ENCODE measurements around the gene GALNT9. TPM values are rescaled to one million over a fixed set of nuclear protein-coding genes. Genes with fewer than 3 reads are reported as not detected.

The GALNT9 gene
- total RNA-seq, 1 donor from 2014 or later = 2.1 TPM

DNA sequence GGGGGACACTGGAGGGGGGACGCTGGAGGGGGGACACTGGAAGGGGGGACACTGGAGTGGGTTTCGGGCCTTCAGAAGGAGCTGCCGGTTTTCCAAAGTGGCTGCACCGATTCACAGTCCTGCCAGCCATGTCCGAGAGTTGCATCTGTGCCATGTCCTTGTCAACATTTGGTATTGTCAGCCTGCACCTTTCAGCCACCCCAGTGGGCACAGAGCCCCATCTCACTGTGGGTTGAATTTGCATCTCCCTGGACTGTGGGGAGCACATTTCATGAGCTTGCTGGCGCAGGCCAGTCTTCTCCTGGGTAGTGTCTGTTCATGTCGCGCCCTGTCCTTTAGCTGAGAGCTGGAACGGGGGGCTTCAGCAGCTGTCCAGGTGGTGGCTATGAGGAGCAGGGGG, 72.7 kb downstream of the GALNT9 start:
- no peak overlapping the region for H3K9ac ChIP-seq (ENCODE audit: low read length)
- H3K36me3 ChIP-seq (ENCODE audit: insufficient read depth, low read length) = no peaks in the 10 kb centered on the region
- H3K27me3 ChIP-seq (ENCODE audit: insufficient read depth, low read length) = no peaks in the 10 kb centered on the region
- Mint-ChIP-seq H3K9me3 (ENCODE audit: unreplicated experiment) (no peaks in the 10 kb centered on the region), H3K27ac (ENCODE audit: unreplicated experiment) (no peak overlapping the region), H3K36me3 (ENCODE audit: low read depth, unreplicated experiment) (peaks cover 3% of the 10 kb centered on the region), H3K4me3 (ENCODE audit: unreplicated experiment) (no peak overlapping the region), H3K4me1 (ENCODE audit: low read depth, unreplicated experiment) (no peaks in the 10 kb centered on the region), H3K27me3 (ENCODE audit: low read depth, unreplicated experiment) (peaks cover 56% of the 10 kb centered on the region)
- no peaks in the 10 kb centered on the region for H3K4me1 ChIP-seq (ENCODE audit: insufficient read depth, low read length)
- H3K4me2 ChIP-seq (ENCODE audit: low read length) = no peak overlapping the region
- DNase-seq (ENCODE audit: low read depth) (no peak), FAIRE-seq (no peak)
- no peak overlapping the region for H2AFZ ChIP-seq (ENCODE audit: low read depth, low read length)
- TF ChIP-seq EZH2 (IDR thresholded peaks at IDR 0.05; ENCODE audit: insufficient read depth, low read length) = no peak
- TF ChIP-seq, protein P1, sequence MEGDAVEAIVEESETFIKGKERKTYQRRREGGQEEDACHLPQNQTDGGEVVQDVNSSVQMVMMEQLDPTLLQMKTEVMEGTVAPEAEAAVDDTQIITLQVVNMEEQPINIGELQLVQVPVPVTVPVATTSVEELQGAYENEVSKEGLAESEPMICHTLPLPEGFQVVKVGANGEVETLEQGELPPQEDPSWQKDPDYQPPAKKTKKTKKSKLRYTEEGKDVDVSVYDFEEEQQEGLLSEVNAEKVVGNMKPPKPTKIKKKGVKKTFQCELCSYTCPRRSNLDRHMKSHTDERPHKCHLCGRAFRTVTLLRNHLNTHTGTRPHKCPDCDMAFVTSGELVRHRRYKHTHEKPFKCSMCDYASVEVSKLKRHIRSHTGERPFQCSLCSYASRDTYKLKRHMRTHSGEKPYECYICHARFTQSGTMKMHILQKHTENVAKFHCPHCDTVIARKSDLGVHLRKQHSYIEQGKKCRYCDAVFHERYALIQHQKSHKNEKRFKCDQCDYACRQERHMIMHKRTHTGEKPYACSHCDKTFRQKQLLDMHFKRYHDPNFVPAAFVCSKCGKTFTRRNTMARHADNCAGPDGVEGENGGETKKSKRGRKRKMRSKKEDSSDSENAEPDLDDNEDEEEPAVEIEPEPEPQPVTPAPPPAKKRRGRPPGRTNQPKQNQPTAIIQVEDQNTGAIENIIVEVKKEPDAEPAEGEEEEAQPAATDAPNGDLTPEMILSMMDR (IDR thresholded peaks at IDR 0.05; ENCODE audit: insufficient read depth, low read depth, low read length) = no peak
- H3K27ac ChIP-seq (ENCODE audit: low read depth, low read length) = no peak overlapping the region
- H3K4me3 ChIP-seq (ENCODE audit: insufficient read depth, low read depth, low read length) = no peak overlapping the region
- H3K9me3 ChIP-seq (ENCODE audit: insufficient read depth, low read depth, low read length) = no peaks in the 10 kb centered on the region
- H4K20me1 ChIP-seq (ENCODE audit: insufficient read depth, low read length) = no peaks in the 10 kb centered on the region
- H3K79me2 ChIP-seq (ENCODE audit: insufficient read depth, low read length) = no peaks in the 10 kb centered on the region

DNA sequence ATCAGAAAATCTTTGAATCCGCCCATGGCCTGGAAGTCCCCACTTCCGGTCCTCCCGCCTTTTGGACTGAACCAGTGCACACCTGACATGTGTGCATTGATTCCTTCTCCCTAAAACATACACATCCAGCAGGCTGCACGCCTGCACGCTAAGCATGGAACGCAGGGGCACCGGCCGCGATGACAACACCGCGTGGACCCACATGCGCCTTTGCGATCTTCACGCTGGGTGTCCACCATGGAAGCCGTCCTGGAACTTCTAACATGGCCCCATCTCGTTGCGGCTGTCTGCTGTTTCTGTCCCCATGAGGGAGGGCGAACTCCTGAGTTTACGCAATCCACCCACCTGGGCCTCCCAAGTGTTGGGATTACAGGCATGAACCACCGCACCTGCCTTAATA, 73.7 kb downstream of the GALNT9 start:
- FAIRE-seq = no peak
- H3K27me3 Mint-ChIP-seq (ENCODE audit: low read depth, unreplicated experiment) = peaks cover 55% of the 10 kb centered on the region
- no peaks in the 10 kb centered on the region for H3K4me1 Mint-ChIP-seq (ENCODE audit: low read depth, unreplicated experiment)

More for the DNA sequence above, 73.7 kb downstream of the GALNT9 start:
- TF ChIP-seq, protein P1 (IDR thresholded peaks at IDR 0.05; ENCODE audit: insufficient read depth, low read depth, low read length) = no peak
- TF ChIP-seq EZH2 (IDR thresholded peaks at IDR 0.05; ENCODE audit: insufficient read depth, low read length) = no peak
- Histone ChIP-seq H4K20me1 (ENCODE audit: insufficient read depth, low read length) (no peaks in the 10 kb centered on the region), H3K79me2 (ENCODE audit: insufficient read depth, low read length) (no peaks in the 10 kb centered on the region), H3K4me3 (ENCODE audit: insufficient read depth, low read depth, low read length) (no peak overlapping the region), H3K9ac (ENCODE audit: low read length) (no peak overlapping the region), H3K4me1 (ENCODE audit: insufficient read depth, low read length) (no peaks in the 10 kb centered on the region), H3K4me2 (ENCODE audit: low read length) (no peak overlapping the region), H3K27me3 (ENCODE audit: insufficient read depth, low read length) (no peaks in the 10 kb centered on the region), H2AFZ (ENCODE audit: low read depth, low read length) (no peak overlapping the region), H3K36me3 (ENCODE audit: insufficient read depth, low read length) (no peaks in the 10 kb centered on the region), H3K9me3 (ENCODE audit: insufficient read depth, low read depth, low read length) (no peaks in the 10 kb centered on the region), H3K27ac (ENCODE audit: low read depth, low read length) (no peak overlapping the region)
- no peaks in the 10 kb centered on the region for H3K9me3 Mint-ChIP-seq (ENCODE audit: unreplicated experiment)
- no peaks in the 10 kb centered on the region for H3K36me3 Mint-ChIP-seq (ENCODE audit: low read depth, unreplicated experiment)
- H3K4me3 Mint-ChIP-seq (ENCODE audit: unreplicated experiment) = no peak overlapping the region
- no peak overlapping the region for H3K27ac Mint-ChIP-seq (ENCODE audit: unreplicated experiment)
- DNase-seq (ENCODE audit: low read depth) = no peak

All from astrocyte (in vitro differentiated cells and primary cell).